PFSK-1 (cell line): ENCODE data around the gene MSI2.

Experiments used
- REST ChIP-seq, 2 experiments: IDR thresholded peaks; 2 replicates each; pipeline versions ENCODE4 v1.6.1 to v1.8.0; 2011 to 2012; ENCODE audit warnings: low read depth in 2 of 2, low read length in 2 of 2, control low read depth in 1 of 2, inconsistent platforms in 1 of 2, mild to moderate bottlenecking in 1 of 2, moderate library complexity in 1 of 2; ENCODE audit not compliant: insufficient read depth in 1 of 2
- SIN3A ChIP-seq: IDR thresholded peaks from 2 replicates; pipeline ENCODE4 v1.6.1; 2012; ENCODE audit warnings: mild to moderate bottlenecking, low read length, moderate library complexity, borderline replicate concordance; ENCODE audit not compliant: insufficient read depth
- TAF1 ChIP-seq: IDR thresholded peaks from 2 replicates; pipeline ENCODE4 v1.6.1; 2012; ENCODE audit warnings: low read length, control low read depth, borderline replicate concordance; ENCODE audit not compliant: insufficient read depth

- TF ChIP-seq REST (IDR thresholded peaks at IDR 0.05; ENCODE audit: insufficient read depth in 1 of 2, low read depth in 2 of 2, low read length in 2 of 2) (no peak), TAF1 (no peak), SIN3A (no peak)
Observed at GRCh38 chr17:57559634-57560318, 303.5 kb downstream of the MSI2 start.
